DND-41 (cell line): Measurements from ENCODE around the gene KCNJ15.

ENCODE experiments used
- ATAC-seq: fragments of 200-7000 bp; cut with Tn5 transposase; 3 replicates; pipeline ENCODE4 v1.9.1; 2021; ENCODE audit warnings: low read depth; ENCODE audit not compliant: insufficient read depth
- DNase-seq: peaks from one replicate; pipeline ENCODE4 v3.0.0-alpha.2; 2020
- H2AFZ ChIP-seq: 2 replicates; pipeline ENCODE4 v1.6.0; 2012; ENCODE audit warnings: low read depth, low read length
- H3K27ac ChIP-seq: 2 replicates; pipeline ENCODE4 v1.5.1; 2012; ENCODE audit warnings: low read length, inconsistent platforms
- H3K27me3 ChIP-seq: fragments of 200-600 bp; sonication (generic); 2 replicates; pipeline ENCODE4 v1.6.0; 2012; ENCODE audit warnings: low read length, mild to moderate bottlenecking, inconsistent platforms; ENCODE audit not compliant: insufficient read depth, poor library complexity
- H3K36me3 ChIP-seq: 2 replicates; pipeline ENCODE4 v1.5.1; 2012; ENCODE audit warnings: low read length, inconsistent platforms; ENCODE audit not compliant: insufficient read depth
- H3K4me1 ChIP-seq: 2 replicates; pipeline ENCODE4 v1.5.1; 2012; ENCODE audit warnings: mild to moderate bottlenecking, low read length; ENCODE audit not compliant: insufficient read depth
- H3K4me2 ChIP-seq: 2 replicates; pipeline ENCODE4 v1.6.0; 2012; ENCODE audit warnings: mild to moderate bottlenecking, moderate library complexity, low read length, inconsistent platforms; ENCODE audit not compliant: insufficient read depth
- H3K4me3 ChIP-seq, 2 experiments: fragments of 200-600 bp in 1 of 2; shearing (Covaris generic) in 1 of 2; 2 replicates each; pipeline ENCODE4 v1.5.1; 2012 to 2016; ENCODE audit warnings: inconsistent platforms in 2 of 2, low read length in 2 of 2, mild to moderate bottlenecking in 2 of 2, low read depth in 1 of 2, moderate library complexity in 1 of 2
- H3K79me2 ChIP-seq: 2 replicates; pipeline ENCODE4 v1.6.0; 2012; ENCODE audit warnings: low read length, inconsistent platforms; ENCODE audit not compliant: insufficient read depth
- H3K9ac ChIP-seq: 2 replicates; pipeline ENCODE4 v1.6.0; 2012; ENCODE audit warnings: low read depth, mild to moderate bottlenecking, inconsistent platforms, low read length, moderate library complexity
- H3K9me3 ChIP-seq: 2 replicates; pipeline ENCODE4 v1.5.1; 2012; ENCODE audit warnings: low read length, moderate library complexity, mild to moderate bottlenecking, inconsistent platforms; ENCODE audit not compliant: insufficient read depth, severe bottlenecking
- H4K20me1 ChIP-seq: 2 replicates; pipeline ENCODE4 v1.6.0; 2012; ENCODE audit warnings: low read length; ENCODE audit not compliant: insufficient read depth
- CTCF ChIP-seq: IDR thresholded peaks from 2 replicates; pipeline ENCODE4 v1.5.1; 2012; ENCODE audit warnings: borderline replicate concordance, low read length, moderate library complexity, mild to moderate bottlenecking; ENCODE audit not compliant: poor library complexity, severe bottlenecking; ENCODE audit errors: extremely low read depth
- EZH2 ChIP-seq: IDR thresholded peaks from 3 replicates; pipeline ENCODE4 v1.6.1; 2012; ENCODE audit warnings: borderline replicate concordance, low read depth, mild to moderate bottlenecking, moderate library complexity, low read length, inconsistent platforms; ENCODE audit not compliant: severe bottlenecking

KCNJ15 gene

DNA sequence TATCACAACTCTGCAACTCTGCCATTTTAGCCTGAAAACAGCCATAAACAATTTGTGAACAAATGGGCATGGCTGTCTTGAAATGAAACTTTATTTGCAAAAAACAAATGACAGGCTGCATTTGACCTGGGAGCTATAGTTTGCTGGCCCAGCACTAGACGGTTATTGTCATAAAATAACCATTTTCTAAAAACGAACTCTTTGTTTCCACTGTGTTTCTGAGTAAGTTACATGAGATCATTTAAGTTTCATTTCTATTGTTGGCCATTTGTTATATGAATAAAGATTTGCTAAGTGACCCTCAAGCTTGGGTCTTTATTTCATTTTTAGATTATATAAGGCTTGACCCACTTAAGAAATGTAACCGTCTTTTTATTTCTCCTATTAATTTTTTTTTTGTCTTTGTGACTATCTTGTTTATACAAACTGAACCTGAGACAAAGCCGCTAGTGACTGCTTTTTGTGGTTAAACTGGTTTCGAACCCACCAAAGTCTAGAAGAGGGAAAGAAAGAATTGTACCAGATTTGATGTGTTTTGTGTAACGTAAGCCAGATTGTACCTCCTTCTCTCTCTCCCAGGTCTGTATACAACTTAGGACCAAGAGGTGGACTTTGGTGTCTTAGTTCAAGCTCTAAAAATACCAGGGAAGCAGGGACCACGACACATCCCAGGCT lies 12.9 kb upstream of the KCNJ15 start:
- Histone ChIP-seq H3K4me2 (no peak overlapping the region), H2AFZ (no peak overlapping the region), H4K20me1 (no peaks in the 10 kb centered on the region), H3K9me3 (no peaks in the 10 kb centered on the region), H3K4me3 (no peak overlapping the region), H3K9ac (no peak overlapping the region), H3K4me1 (no peaks in the 10 kb centered on the region), H3K79me2 (no peaks in the 10 kb centered on the region), H3K27me3 (peaks cover 11% of the 10 kb centered on the region), H3K36me3 (no peaks in the 10 kb centered on the region), H3K27ac (no peak overlapping the region)
- TF ChIP-seq CTCF (no peak), EZH2 (no peak)
- DNase-seq = no peak
- ATAC-seq = no peak

DNA sequence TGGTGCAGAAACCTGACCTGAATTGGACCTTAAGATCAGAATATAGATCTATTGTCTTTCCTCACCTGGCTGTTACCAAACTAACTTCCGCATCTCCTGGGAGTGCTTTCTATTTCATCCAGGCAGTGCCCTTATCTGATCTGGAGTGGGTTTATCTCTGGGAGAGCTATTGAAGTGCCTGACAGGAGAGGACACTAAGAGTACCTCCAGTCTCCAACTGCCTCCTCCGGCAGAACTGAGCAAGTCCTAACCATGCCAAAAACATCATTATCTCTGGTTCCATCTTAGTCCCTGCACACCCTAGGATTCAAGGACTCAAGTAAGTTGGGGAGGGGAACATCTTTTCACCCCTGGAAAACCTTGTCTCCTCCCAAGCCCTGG lies 12.4 kb upstream of the KCNJ15 start:
- peaks cover 11% of the 10 kb centered on the region for H3K27me3 ChIP-seq
- H3K27ac ChIP-seq = no peak overlapping the region
- no peak overlapping the region for H3K4me3 ChIP-seq
- H3K36me3 ChIP-seq = no peaks in the 10 kb centered on the region
- no peak overlapping the region for H3K4me2 ChIP-seq
- no peaks in the 10 kb centered on the region for H4K20me1 ChIP-seq
- no peaks in the 10 kb centered on the region for H3K79me2 ChIP-seq
- no peak for DNase-seq
- H2AFZ ChIP-seq = no peak overlapping the region
- H3K9me3 ChIP-seq = no peaks in the 10 kb centered on the region
- TF ChIP-seq CTCF = no peak
- no peak for TF ChIP-seq EZH2
- no peak for ATAC-seq
- no peak overlapping the region for H3K9ac ChIP-seq
- H3K4me1 ChIP-seq = no peaks in the 10 kb centered on the region

GRCh38 chr21:38244885-38245869 lies 11.6 kb upstream of the KCNJ15 start:
- H3K4me1 ChIP-seq = no peaks in the 10 kb centered on the region
- no peaks in the 10 kb centered on the region for H3K79me2 ChIP-seq
- no peak overlapping the region for H3K4me3 ChIP-seq
- no peaks in the 10 kb centered on the region for H3K36me3 ChIP-seq
- H4K20me1 ChIP-seq = no peaks in the 10 kb centered on the region
- peaks cover 11% of the 10 kb centered on the region for H3K27me3 ChIP-seq
- peak; percentile 56; the same call in 2 of the 3 replicates for ATAC-seq
- H3K4me2 ChIP-seq = no peak overlapping the region
- H3K9ac ChIP-seq = no peak overlapping the region
- H3K9me3 ChIP-seq = no peaks in the 10 kb centered on the region
- no peak overlapping the region for H2AFZ ChIP-seq
- TF ChIP-seq EZH2 (no peak), CTCF (no peak)
- H3K27ac ChIP-seq = no peak overlapping the region
- peak; percentile 14 for DNase-seq
